GM23338 (cell line): Measurements from ENCODE around the gene DPF3.

Experiments used
- CREB1 ChIP-seq: fragments of 250-450 bp; sonication (Bioruptor Pico); IDR thresholded peaks from 2 replicates; pipeline ENCODE4 v1.5.0; 2020; ENCODE audit warnings: low read depth, mild to moderate bottlenecking, moderate library complexity
- CTCF ChIP-seq, 2 experiments: fragments of 200-600 bp in 1 of 2; sonication (generic) in 1 of 2; conservative IDR thresholded peaks; 2 replicates each; pipeline versions ENCODE4 v1.5.1 to v1.6.1; 2016 to 2017; ENCODE audit warnings: antibody characterized with exemption in 2 of 2, low read depth in 2 of 2, mild to moderate bottlenecking in 2 of 2, moderate library complexity in 1 of 2
- ETS1 ChIP-seq: IDR thresholded peaks from 2 replicates; pipeline ENCODE4 v1.6.1; 2016; ENCODE audit warnings: antibody characterized with exemption
- EZH2 ChIP-seq: fragments of 200-600 bp; sonication (generic); IDR thresholded peaks from one replicate; pipeline ENCODE4 v1.8.0; 2017; ENCODE audit warnings: antibody characterized with exemption, mild to moderate bottlenecking, low read depth; ENCODE audit not compliant: unreplicated experiment
- EZH2phosphoT487 ChIP-seq: fragments of 200-600 bp; sonication (generic); IDR thresholded peaks from one replicate; pipeline ENCODE4 v1.8.1; 2018; ENCODE audit warnings: antibody characterized with exemption; ENCODE audit not compliant: unreplicated experiment
- JUNB ChIP-seq: IDR thresholded peaks from one replicate; pipeline ENCODE4 v1.6.1; 2016; ENCODE audit warnings: antibody characterized with exemption; ENCODE audit not compliant: unreplicated experiment
- NANOG ChIP-seq: IDR thresholded peaks from 2 replicates; pipeline ENCODE4 v1.6.1; 2016; ENCODE audit warnings: antibody characterized with exemption, borderline replicate concordance
- POLR2AphosphoS5 ChIP-seq: IDR thresholded peaks from 2 replicates; pipeline ENCODE4 v1.6.1; 2016; ENCODE audit warnings: antibody characterized with exemption, low read depth
- REST ChIP-seq: IDR thresholded peaks from one replicate; pipeline ENCODE4 v1.6.1; 2018; ENCODE audit warnings: antibody characterized with exemption; ENCODE audit not compliant: unreplicated experiment
- STAT1 ChIP-seq: IDR thresholded peaks from one replicate; pipeline ENCODE4 v1.6.1; 2016; ENCODE audit warnings: antibody characterized with exemption; ENCODE audit not compliant: unreplicated experiment
- ZNF114 ChIP-seq: fragments of 250-450 bp; sonication (Bioruptor Pico); IDR thresholded peaks from 2 replicates; pipeline ENCODE4 v1.5.0; 2020; ENCODE audit warnings: mild to moderate bottlenecking, moderate library complexity
- ZNF331 ChIP-seq: fragments of 250-450 bp; sonication (Bioruptor Pico); IDR thresholded peaks from 2 replicates; pipeline ENCODE4 v1.5.0; 2020; ENCODE audit warnings: low read depth, mild to moderate bottlenecking, moderate library complexity
- TF ChIP-seq, protein P1 (sequence below): fragments of 250-450 bp; sonication (Bioruptor Pico); IDR thresholded peaks from 2 replicates; pipeline ENCODE4 v1.5.0; 2020; ENCODE audit warnings: mild to moderate bottlenecking, moderate library complexity

DNA sequence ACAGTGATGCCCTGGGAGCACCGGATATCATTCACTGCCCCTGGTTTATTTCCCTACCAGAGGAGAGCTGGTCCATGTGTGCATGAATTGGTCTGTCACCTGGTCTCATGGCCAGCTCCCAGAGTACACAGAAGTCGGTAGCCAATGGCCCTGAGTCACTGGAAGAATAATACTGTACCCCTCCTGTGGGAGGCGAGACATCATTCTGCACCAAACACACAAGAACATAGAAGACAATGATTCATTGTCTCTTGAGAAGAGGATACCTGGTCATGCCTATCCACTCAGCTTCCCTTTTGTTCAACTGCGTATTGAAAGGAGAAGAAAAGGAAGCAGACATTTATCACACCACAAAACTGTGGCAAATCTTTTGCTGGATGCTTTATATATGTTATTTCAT lies 216.2 kb downstream of the DPF3 start:
- no peak for TF ChIP-seq POLR2AphosphoS5
- no peak for TF ChIP-seq ETS1
- TF ChIP-seq NANOG, result no peak
- no peak for TF ChIP-seq CTCF (conservative IDR thresholded peaks at IDR 0.05; ENCODE audit: low read depth in 2 of 2)
- no peak for TF ChIP-seq EZH2
- no peak for TF ChIP-seq REST
- no peak for TF ChIP-seq ZNF331
- no peak for TF ChIP-seq CREB1 (CRISPR knock-in tag)
- TF ChIP-seq EZH2phosphoT487, result no peak
- TF ChIP-seq, protein P1, sequence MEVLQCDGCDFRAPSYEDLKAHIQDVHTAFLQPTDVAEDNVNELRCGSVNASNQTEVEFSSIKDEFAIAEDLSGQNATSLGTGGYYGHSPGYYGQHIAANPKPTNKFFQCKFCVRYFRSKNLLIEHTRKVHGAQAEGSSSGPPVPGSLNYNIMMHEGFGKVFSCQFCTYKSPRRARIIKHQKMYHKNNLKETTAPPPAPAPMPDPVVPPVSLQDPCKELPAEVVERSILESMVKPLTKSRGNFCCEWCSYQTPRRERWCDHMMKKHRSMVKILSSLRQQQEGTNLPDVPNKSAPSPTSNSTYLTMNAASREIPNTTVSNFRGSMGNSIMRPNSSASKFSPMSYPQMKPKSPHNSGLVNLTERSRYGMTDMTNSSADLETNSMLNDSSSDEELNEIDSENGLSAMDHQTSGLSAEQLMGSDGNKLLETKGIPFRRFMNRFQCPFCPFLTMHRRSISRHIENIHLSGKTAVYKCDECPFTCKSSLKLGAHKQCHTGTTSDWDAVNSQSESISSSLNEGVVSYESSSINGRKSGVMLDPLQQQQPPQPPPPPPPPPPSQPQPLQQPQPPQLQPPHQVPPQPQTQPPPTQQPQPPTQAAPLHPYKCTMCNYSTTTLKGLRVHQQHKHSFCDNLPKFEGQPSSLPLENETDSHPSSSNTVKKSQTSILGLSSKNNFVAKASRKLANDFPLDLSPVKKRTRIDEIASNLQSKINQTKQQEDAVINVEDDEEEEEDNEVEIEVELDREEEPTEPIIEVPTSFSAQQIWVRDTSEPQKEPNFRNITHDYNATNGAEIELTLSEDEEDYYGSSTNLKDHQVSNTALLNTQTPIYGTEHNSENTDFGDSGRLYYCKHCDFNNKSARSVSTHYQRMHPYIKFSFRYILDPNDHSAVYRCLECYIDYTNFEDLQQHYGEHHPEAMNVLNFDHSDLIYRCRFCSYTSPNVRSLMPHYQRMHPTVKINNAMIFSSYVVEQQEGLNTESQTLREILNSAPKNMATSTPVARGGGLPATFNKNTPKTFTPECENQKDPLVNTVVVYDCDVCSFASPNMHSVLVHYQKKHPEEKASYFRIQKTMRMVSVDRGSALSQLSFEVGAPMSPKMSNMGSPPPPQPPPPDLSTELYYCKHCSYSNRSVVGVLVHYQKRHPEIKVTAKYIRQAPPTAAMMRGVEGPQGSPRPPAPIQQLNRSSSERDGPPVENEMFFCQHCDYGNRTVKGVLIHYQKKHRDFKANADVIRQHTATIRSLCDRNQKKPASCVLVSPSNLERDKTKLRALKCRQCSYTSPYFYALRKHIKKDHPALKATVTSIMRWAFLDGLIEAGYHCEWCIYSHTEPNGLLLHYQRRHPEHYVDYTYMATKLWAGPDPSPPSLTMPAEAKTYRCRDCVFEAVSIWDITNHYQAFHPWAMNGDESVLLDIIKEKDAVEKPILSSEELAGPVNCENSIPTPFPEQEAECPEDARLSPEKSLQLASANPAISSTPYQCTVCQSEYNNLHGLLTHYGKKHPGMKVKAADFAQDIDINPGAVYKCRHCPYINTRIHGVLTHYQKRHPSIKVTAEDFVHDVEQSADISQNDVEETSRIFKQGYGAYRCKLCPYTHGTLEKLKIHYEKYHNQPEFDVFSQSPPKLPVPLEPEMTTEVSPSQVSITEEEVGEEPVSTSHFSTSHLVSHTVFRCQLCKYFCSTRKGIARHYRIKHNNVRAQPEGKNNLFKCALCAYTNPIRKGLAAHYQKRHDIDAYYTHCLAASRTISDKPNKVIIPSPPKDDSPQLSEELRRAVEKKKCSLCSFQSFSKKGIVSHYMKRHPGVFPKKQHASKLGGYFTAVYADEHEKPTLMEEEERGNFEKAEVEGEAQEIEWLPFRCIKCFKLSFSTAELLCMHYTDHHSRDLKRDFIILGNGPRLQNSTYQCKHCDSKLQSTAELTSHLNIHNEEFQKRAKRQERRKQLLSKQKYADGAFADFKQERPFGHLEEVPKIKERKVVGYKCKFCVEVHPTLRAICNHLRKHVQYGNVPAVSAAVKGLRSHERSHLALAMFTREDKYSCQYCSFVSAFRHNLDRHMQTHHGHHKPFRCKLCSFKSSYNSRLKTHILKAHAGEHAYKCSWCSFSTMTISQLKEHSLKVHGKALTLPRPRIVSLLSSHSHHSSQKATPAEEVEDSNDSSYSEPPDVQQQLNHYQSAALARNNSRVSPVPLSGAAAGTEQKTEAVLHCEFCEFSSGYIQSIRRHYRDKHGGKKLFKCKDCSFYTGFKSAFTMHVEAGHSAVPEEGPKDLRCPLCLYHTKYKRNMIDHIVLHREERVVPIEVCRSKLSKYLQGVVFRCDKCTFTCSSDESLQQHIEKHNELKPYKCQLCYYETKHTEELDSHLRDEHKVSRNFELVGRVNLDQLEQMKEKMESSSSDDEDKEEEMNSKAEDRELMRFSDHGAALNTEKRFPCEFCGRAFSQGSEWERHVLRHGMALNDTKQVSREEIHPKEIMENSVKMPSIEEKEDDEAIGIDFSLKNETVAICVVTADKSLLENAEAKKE (CRISPR knock-in tag), result no peak
- TF ChIP-seq JUNB, result no peak
- TF ChIP-seq ZNF114 (CRISPR knock-in tag), result no peak
- no peak for TF ChIP-seq STAT1
